DMS79 (cell line): ENCODE results near the gene ORM1.

Source experiments
- DNase-seq: peaks from one replicate; lab custom pipeline; 2025; lab: John Stamatoyannopoulos, UW

ORM1 gene

GRCh38 chr9:114366334-114367128, 43.6 kb downstream of the ORM1 start:
- peak; percentile 19 for DNase-seq

- no peak for DNase-seq
These were observed 44.5 kb downstream of the ORM1 start for GRCh38 chr9:114367366-114367765.

GRCh38 chr9:114367772-114368569, 45.1 kb downstream of the ORM1 start:
- DNase-seq = no peak

- DNase-seq = peak; percentile 16
These were observed 46.6 kb downstream of the ORM1 start for GRCh38 chr9:114369216-114370130.

- DNase-seq = no peak
These were observed 47.5 kb downstream of the ORM1 start for GRCh38 chr9:114370251-114370967.

- DNase-seq = no peak
These were observed 48.0 kb downstream of the ORM1 start for GRCh38 chr9:114370968-114371320.

- no peak for DNase-seq
These were observed 48.5 kb downstream of the ORM1 start for GRCh38 chr9:114371343-114371944.

GRCh38 chr9:114371973-114372917, 49.3 kb downstream of the ORM1 start:
- no peak for DNase-seq

- DNase-seq = no peak
These were observed 50.1 kb downstream of the ORM1 start for GRCh38 chr9:114372921-114373448.

GRCh38 chr9:114373960-114374730, 51.2 kb downstream of the ORM1 start:
- no peak for DNase-seq

GRCh38 chr9:114374936-114375335, 52.0 kb downstream of the ORM1 start:
- no peak for DNase-seq

GRCh38 chr9:114375386-114376175, 52.7 kb downstream of the ORM1 start:
- no peak for DNase-seq
